ENCODE results near the gene STK24. TPM values are rescaled to one million over a fixed set of nuclear protein-coding genes. Genes with fewer than 3 reads are reported as not detected.

Gene STK24
- total and polyA plus RNA-seq, 2 experiments from 2014 or later, result 83.3 to 98.0 TPM

DNA sequence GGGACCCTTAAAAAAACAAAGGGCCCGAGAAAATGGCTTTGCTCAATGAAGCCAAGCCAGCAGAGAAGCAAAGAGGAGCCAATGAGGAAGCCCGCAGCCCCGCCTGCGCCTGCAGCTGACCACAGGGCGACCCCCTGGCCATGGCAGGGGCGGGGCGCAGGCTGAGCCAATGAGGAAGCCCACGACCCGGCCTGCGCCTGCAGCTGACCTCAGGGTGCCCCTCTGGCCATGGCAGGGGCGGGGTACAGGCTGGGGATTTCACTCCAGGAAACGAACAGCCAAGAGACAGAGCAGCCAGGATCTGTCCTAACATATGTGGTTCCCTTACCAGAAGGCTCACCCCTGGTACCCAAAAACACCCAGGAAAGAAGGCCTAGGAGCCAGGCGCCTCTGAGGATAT is 101.4 kb downstream of the STK24 start:
- Histone ChIP-seq H3K27me3 (no peaks in the 10 kb centered on the region), H3K4me1 (ENCODE audit: low read depth) (peaks cover 42% of the 10 kb centered on the region), H3K9me3 (ENCODE audit: low read depth) (no peaks in the 10 kb centered on the region), H3K27ac (peak overlapping the region; percentile 47), H3K4me3 (no peak overlapping the region), H3K36me3 (no peaks in the 10 kb centered on the region)
- DNase-seq (ENCODE audit: low read depth in 1 of 2, low spot score in 1 of 2), result peak; percentile 22 to 77
- no peak for TF ChIP-seq CTCF (IDR thresholded peaks at IDR 0.05; ENCODE audit: low read depth, low read length)

- DNase-seq (ENCODE audit: low read depth in 1 of 2, low spot score in 1 of 2), result no peak
- no peak overlapping the region for H3K4me3 ChIP-seq
- H3K36me3 ChIP-seq, result no peaks in the 10 kb centered on the region
- no peak for TF ChIP-seq CTCF (IDR thresholded peaks at IDR 0.05; ENCODE audit: low read depth, low read length)
- H3K9me3 ChIP-seq (ENCODE audit: low read depth), result no peaks in the 10 kb centered on the region
- H3K4me1 ChIP-seq (ENCODE audit: low read depth), result peaks cover 34% of the 10 kb centered on the region
- peak overlapping the region; percentile 47 for H3K27ac ChIP-seq
- no peaks in the 10 kb centered on the region for H3K27me3 ChIP-seq
These were observed 102.1 kb downstream of the STK24 start for GRCh38 chr13:98474761-98475160.

DNA sequence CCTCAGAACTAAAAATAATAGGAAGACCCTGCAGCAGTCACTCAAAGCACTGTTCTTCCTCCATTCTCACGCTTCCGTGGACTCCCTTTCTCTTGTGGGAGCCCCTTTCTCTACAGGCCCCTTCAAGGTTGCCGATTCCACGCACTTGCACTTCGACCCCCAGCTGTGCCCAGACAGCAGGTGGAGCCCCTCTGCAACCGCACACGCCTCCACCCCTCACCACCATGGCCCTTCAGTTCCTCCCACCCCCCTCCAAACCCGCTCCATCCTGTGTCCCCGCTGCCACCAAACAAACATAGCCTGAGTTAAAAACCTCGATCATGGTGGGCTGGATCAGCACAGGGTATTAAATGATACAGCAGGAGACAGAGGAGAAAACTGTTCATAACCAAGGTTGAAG is 102.6 kb downstream of the STK24 start:
- Histone ChIP-seq H3K36me3 (no peaks in the 10 kb centered on the region), H3K4me1 (ENCODE audit: low read depth) (peaks cover 29% of the 10 kb centered on the region), H3K9me3 (ENCODE audit: low read depth) (no peaks in the 10 kb centered on the region), H3K27ac (no peak overlapping the region), H3K27me3 (no peaks in the 10 kb centered on the region), H3K4me3 (no peak overlapping the region)
- no peak for TF ChIP-seq CTCF (IDR thresholded peaks at IDR 0.05; ENCODE audit: low read depth, low read length)
- no peak for DNase-seq (ENCODE audit: low read depth in 1 of 2, low spot score in 1 of 2)

DNA sequence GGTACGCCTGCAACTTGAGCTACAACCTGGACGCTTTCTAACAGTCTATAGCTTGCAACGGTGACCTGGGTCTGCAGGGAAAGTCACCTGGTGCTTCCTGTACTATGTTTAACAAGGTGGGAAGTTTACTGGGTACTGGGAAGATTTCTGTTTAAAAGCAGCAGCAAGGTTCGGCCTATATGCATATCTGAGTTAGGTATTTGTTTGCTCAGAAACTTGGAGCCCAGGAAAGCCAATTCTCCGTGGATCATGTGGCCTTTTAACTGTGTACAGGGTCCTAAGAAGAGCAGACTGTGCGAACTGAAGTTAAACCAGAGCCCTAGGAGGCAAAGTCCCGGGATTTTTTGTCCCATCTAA is 103.1 kb downstream of the STK24 start:
- H3K27me3 ChIP-seq, result no peaks in the 10 kb centered on the region
- peak overlapping the region; percentile 7 for H3K27ac ChIP-seq
- no peak overlapping the region for H3K4me3 ChIP-seq
- no peaks in the 10 kb centered on the region for H3K36me3 ChIP-seq
- no peak for DNase-seq (ENCODE audit: low read depth in 1 of 2, low spot score in 1 of 2)
- no peaks in the 10 kb centered on the region for H3K9me3 ChIP-seq (ENCODE audit: low read depth)
- H3K4me1 ChIP-seq (ENCODE audit: low read depth), result peaks cover 26% of the 10 kb centered on the region
- no peak for TF ChIP-seq CTCF (IDR thresholded peaks at IDR 0.05; ENCODE audit: low read depth, low read length)

GRCh38 chr13:98473135-98473787 is 103.6 kb downstream of the STK24 start:
- H3K36me3 ChIP-seq, result no peaks in the 10 kb centered on the region
- DNase-seq (ENCODE audit: low read depth in 1 of 2, low spot score in 1 of 2), result no peak

More at GRCh38 chr13:98473135-98473787, 103.6 kb downstream of the STK24 start:
- Histone ChIP-seq H3K4me3 (no peak overlapping the region), H3K9me3 (ENCODE audit: low read depth) (no peaks in the 10 kb centered on the region), H3K4me1 (ENCODE audit: low read depth) (peaks cover 25% of the 10 kb centered on the region), H3K27me3 (no peaks in the 10 kb centered on the region), H3K27ac (peak overlapping the region; percentile 7)
- no peak for TF ChIP-seq CTCF (IDR thresholded peaks at IDR 0.05; ENCODE audit: low read depth, low read length)
